ENCODE results near the gene SPSB1. TPM values are rescaled to one million over a fixed set of nuclear protein-coding genes. Genes with fewer than 3 reads are reported as not detected.

SPSB1 gene
- polyA plus RNA-seq, 1 donor from 2014 or later, result 1.4 TPM

DNA sequence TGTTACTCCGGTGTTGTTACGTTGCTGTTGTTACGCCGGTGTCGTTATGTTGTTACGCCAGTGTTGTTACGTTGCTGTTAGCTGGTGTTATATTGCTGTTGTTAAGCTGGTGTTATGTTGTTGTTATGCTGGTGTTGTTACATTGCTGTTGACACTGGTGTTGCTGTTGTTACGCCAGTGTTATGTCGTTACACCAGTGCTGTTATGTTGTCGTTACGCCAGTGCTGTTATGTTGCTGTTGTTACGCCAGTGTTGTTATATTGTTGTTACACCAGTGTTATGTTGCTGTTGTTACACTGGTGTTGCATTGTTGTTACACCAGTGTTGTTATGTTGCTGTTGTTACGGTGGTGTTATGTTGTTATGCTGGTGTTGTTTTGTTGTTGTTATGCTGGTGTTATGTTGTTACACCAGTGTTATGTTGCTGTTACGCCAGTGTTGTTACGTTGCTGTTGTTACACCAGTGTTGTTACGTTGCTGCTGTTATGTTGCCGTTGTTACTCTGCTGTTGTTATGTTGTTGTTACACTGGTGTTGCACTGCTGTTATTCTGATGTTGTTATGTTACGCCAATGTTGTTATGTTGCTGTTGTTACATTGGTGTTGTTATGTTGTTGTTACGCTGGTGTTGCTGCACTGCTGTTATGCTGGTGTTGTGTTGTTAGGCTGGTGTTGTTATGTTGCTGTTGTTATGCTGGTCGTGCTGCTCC lies 32.5 kb upstream of the SPSB1 start:
- Histone ChIP-seq H4K20me1 (ENCODE audit: insufficient read depth) (no peaks in the 10 kb centered on the region), H3K79me2 (replicated peaks; ENCODE audit: insufficient read depth, low read length) (no peaks in the 10 kb centered on the region), H3K9me3 (ENCODE audit: low read length) (no peaks in the 10 kb centered on the region), H3K27ac (ENCODE audit: low read length) (no peak overlapping the region), H3K9ac (ENCODE audit: low read length) (no peak overlapping the region), H3F3A (ENCODE audit: insufficient read depth, low read length, poor library complexity, severe bottlenecking) (no peaks in the 10 kb centered on the region), H3K27me3 (ENCODE audit: insufficient read depth, low read depth, low read length) (no peaks in the 10 kb centered on the region), H3K9me2 (ENCODE audit: insufficient read depth, low read length) (no peaks in the 10 kb centered on the region), H3K36me3 (ENCODE audit: insufficient read depth, low read length) (no peaks in the 10 kb centered on the region), H3K4me2 (ENCODE audit: low read length) (no peak overlapping the region), H2AFZ (ENCODE audit: low read depth, low read length) (no peak overlapping the region), H3K4me3 (ENCODE audit: low read length) (no peak overlapping the region)
- TF ChIP-seq, protein P1, sequence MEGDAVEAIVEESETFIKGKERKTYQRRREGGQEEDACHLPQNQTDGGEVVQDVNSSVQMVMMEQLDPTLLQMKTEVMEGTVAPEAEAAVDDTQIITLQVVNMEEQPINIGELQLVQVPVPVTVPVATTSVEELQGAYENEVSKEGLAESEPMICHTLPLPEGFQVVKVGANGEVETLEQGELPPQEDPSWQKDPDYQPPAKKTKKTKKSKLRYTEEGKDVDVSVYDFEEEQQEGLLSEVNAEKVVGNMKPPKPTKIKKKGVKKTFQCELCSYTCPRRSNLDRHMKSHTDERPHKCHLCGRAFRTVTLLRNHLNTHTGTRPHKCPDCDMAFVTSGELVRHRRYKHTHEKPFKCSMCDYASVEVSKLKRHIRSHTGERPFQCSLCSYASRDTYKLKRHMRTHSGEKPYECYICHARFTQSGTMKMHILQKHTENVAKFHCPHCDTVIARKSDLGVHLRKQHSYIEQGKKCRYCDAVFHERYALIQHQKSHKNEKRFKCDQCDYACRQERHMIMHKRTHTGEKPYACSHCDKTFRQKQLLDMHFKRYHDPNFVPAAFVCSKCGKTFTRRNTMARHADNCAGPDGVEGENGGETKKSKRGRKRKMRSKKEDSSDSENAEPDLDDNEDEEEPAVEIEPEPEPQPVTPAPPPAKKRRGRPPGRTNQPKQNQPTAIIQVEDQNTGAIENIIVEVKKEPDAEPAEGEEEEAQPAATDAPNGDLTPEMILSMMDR (IDR thresholded peaks at IDR 0.05; ENCODE audit: poor library complexity, severe bottlenecking), result no peak
- TF ChIP-seq EP300 (conservative IDR thresholded peaks at IDR 0.05; ENCODE audit: poor library complexity, severe bottlenecking) (no peak), EZH2 (IDR thresholded peaks at IDR 0.05; ENCODE audit: borderline replicate concordance, insufficient read depth, low read length, poor library complexity, severe bottlenecking) (no peak), RAD21 (conservative IDR thresholded peaks at IDR 0.05) (no peak), TAF1 (IDR thresholded peaks at IDR 0.05; ENCODE audit: low read depth) (no peak), POLR2AphosphoS5 (IDR thresholded peaks at IDR 0.05) (no peak)
- TF ChIP-seq, protein P2, sequence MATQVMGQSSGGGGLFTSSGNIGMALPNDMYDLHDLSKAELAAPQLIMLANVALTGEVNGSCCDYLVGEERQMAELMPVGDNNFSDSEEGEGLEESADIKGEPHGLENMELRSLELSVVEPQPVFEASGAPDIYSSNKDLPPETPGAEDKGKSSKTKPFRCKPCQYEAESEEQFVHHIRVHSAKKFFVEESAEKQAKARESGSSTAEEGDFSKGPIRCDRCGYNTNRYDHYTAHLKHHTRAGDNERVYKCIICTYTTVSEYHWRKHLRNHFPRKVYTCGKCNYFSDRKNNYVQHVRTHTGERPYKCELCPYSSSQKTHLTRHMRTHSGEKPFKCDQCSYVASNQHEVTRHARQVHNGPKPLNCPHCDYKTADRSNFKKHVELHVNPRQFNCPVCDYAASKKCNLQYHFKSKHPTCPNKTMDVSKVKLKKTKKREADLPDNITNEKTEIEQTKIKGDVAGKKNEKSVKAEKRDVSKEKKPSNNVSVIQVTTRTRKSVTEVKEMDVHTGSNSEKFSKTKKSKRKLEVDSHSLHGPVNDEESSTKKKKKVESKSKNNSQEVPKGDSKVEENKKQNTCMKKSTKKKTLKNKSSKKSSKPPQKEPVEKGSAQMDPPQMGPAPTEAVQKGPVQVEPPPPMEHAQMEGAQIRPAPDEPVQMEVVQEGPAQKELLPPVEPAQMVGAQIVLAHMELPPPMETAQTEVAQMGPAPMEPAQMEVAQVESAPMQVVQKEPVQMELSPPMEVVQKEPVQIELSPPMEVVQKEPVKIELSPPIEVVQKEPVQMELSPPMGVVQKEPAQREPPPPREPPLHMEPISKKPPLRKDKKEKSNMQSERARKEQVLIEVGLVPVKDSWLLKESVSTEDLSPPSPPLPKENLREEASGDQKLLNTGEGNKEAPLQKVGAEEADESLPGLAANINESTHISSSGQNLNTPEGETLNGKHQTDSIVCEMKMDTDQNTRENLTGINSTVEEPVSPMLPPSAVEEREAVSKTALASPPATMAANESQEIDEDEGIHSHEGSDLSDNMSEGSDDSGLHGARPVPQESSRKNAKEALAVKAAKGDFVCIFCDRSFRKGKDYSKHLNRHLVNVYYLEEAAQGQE (IDR thresholded peaks at IDR 0.05; ENCODE audit: borderline replicate concordance), result no peak

DNA sequence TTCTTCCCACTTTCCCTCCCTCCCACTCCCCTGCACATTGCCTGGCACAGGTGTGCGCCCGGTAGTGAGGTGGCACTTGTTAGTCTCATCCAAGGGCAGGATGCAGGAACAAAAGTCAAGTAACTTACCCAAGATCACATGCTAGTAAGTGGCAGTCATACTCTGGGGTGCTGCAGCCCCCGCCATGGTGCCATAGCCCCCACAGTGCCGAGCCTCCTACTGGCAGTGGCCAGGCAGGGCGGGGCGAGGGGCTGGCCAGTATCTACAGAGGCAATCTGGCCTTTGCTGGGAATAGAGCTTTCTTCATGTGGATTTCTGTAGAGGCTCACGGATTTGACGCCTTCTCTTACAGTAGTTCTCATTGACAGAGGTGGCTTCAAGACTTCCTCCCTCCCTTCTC lies 31.2 kb upstream of the SPSB1 start:
- H3K9me2 ChIP-seq (ENCODE audit: insufficient read depth, low read length), result no peaks in the 10 kb centered on the region
- no peak overlapping the region for H2AFZ ChIP-seq (ENCODE audit: low read depth, low read length)
- H3K79me2 ChIP-seq (replicated peaks; ENCODE audit: insufficient read depth, low read length), result no peaks in the 10 kb centered on the region
- H3K36me3 ChIP-seq (ENCODE audit: insufficient read depth, low read length), result no peaks in the 10 kb centered on the region
- H3K9ac ChIP-seq (ENCODE audit: low read length), result no peak overlapping the region
- H4K20me1 ChIP-seq (ENCODE audit: insufficient read depth), result no peaks in the 10 kb centered on the region
- H3K4me3 ChIP-seq (ENCODE audit: low read length), result no peak overlapping the region
- no peak overlapping the region for H3K27ac ChIP-seq (ENCODE audit: low read length)
- H3K27me3 ChIP-seq (ENCODE audit: insufficient read depth, low read depth, low read length), result no peaks in the 10 kb centered on the region
- TF ChIP-seq, protein P2 (IDR thresholded peaks at IDR 0.05; ENCODE audit: borderline replicate concordance), result no peak
- TF ChIP-seq SMC3 (conservative IDR thresholded peaks at IDR 0.05; ENCODE audit: poor library complexity) (no peak), TAF1 (IDR thresholded peaks at IDR 0.05; ENCODE audit: low read depth) (no peak), RAD21 (conservative IDR thresholded peaks at IDR 0.05) (no peak), EP300 (conservative IDR thresholded peaks at IDR 0.05; ENCODE audit: poor library complexity, severe bottlenecking) (no peak), POLR2AphosphoS5 (IDR thresholded peaks at IDR 0.05) (no peak), MXI1 (conservative IDR thresholded peaks at IDR 0.05; ENCODE audit: poor library complexity, severe bottlenecking) (no peak)
- H3F3A ChIP-seq (ENCODE audit: insufficient read depth, low read length, poor library complexity, severe bottlenecking), result no peaks in the 10 kb centered on the region
- no peaks in the 10 kb centered on the region for H3K9me3 ChIP-seq (ENCODE audit: low read length)
- no peak overlapping the region for H3K4me2 ChIP-seq (ENCODE audit: low read length)

Data from neural cell (in vitro differentiated cells).